SK-N-SH (cell line): ENCODE measurements around the gene PLA2G7. TPM values are rescaled to one million over a fixed set of nuclear protein-coding genes. Genes with fewer than 3 reads are reported as not detected.
A peak's percentile ranks its signal among the peaks of the same experiment; 100 is the strongest.

ENCODE experiments used
- CTCF ChIA-PET: fragments of 300-600, 350-600 bp; formaldehyde crosslinking; extraction: SDS; loops from one replicate; lab custom pipeline; 2021; lab: Yijun Ruan, JAX
- POLR2A ChIA-PET: fragments of 350-600 bp; sonication (Branson Sonifier 250); formaldehyde crosslinking; extraction: SDS; loops from one replicate; lab custom pipeline; 2020; ENCODE audit warnings: antibody characterized with exemption, inconsistent platforms; lab: Yijun Ruan, JAX
- DNase-seq: peaks from one replicate; pipeline ENCODE4 v3.0.0; 2012
- H2AFZ ChIP-seq: fragments of 200-600 bp; sonication (generic); 2 replicates; pipeline ENCODE4 v1.8.1; 2016; ENCODE audit warnings: antibody characterized with exemption, mild to moderate bottlenecking, low read depth
- H3F3A ChIP-seq: fragments of 200-600 bp; sonication (generic); replicated peaks from 2 replicates; pipeline ENCODE3; 2016; ENCODE audit warnings: antibody characterized with exemption, mild to moderate bottlenecking; ENCODE audit not compliant: insufficient read depth
- H3K27ac ChIP-seq, 2 experiments: fragments of 200-500 bp in 1 of 2; fragments of 200-600 bp in 1 of 2; sonication (Bioruptor generic) in 1 of 2; sonication (generic), shearing (Covaris generic) in 1 of 2; 2 replicates each; pipeline versions ENCODE4 v1.5.1 to v1.6.1; 2014 to 2016; ENCODE audit warnings: low read depth in 2 of 2, inconsistent platforms in 1 of 2, low read length in 1 of 2, mild to moderate bottlenecking in 1 of 2, mixed read lengths in 1 of 2
- H3K27me3 ChIP-seq: fragments of 200-600 bp; sonication (generic), shearing (Covaris generic); 2 replicates; pipeline ENCODE4 v1.6.1; 2016; ENCODE audit warnings: mixed run types; ENCODE audit not compliant: insufficient read depth
- H3K36me3 ChIP-seq, 2 experiments: fragments of 200-500 bp in 1 of 2; fragments of 200-600 bp in 1 of 2; sonication (Bioruptor generic) in 1 of 2; sonication (generic) in 1 of 2; replicated peaks in 1 of 2; 2 replicates each; pipeline versions ENCODE3 to v1.5.1; 2014 to 2016; ENCODE audit warnings: low read length in 1 of 2, mild to moderate bottlenecking in 1 of 2; ENCODE audit not compliant: insufficient read depth in 2 of 2, control insufficient read depth in 1 of 2
- H3K4me1 ChIP-seq, 2 experiments: fragments of 200-500 bp in 1 of 2; fragments of 200-600 bp in 1 of 2; sonication (Bioruptor generic) in 1 of 2; sonication (generic), shearing (Covaris generic) in 1 of 2; 2 replicates each; pipeline versions ENCODE4 v1.5.1 to v1.6.1; 2014 to 2016; ENCODE audit warnings: low read depth in 1 of 2, low read length in 1 of 2, mixed run types in 1 of 2; ENCODE audit not compliant: insufficient read depth in 2 of 2, control insufficient read depth in 1 of 2
- H3K4me2 ChIP-seq: fragments of 200-600 bp; sonication (generic), shearing (Covaris generic); 2 replicates; pipeline ENCODE4 v1.6.1; 2017; ENCODE audit warnings: mixed run types
- H3K4me3 ChIP-seq, 2 experiments: fragments of 200-500 bp in 1 of 2; fragments of 200-600 bp in 1 of 2; sonication (Bioruptor generic) in 1 of 2; sonication (generic), shearing (Covaris generic) in 1 of 2; 2 replicates each; pipeline versions ENCODE4 v1.5.1 to v1.8.1; 2014 to 2016; ENCODE audit warnings: low read depth in 2 of 2, inconsistent platforms in 1 of 2, low read length in 1 of 2, mild to moderate bottlenecking in 1 of 2, mixed read lengths in 1 of 2, moderate library complexity in 1 of 2
- H3K79me2 ChIP-seq: fragments of 200-600 bp; sonication (generic); 2 replicates; pipeline ENCODE4 v1.8.1; 2017; ENCODE audit warnings: mild to moderate bottlenecking; ENCODE audit not compliant: insufficient read depth
- H3K9ac ChIP-seq: fragments of 200-600 bp; sonication (generic); 2 replicates; pipeline ENCODE4 v1.6.1; 2017; ENCODE audit warnings: mixed run types
- H3K9me2 ChIP-seq: fragments of 200-600 bp; sonication (generic); 2 replicates; pipeline ENCODE4 v1.6.1; 2017; ENCODE audit warnings: mixed run types
- H3K9me3 ChIP-seq: fragments of 200-600 bp; sonication (generic); 2 replicates; pipeline ENCODE4 v1.6.1; 2017; ENCODE audit warnings: mixed run types, mild to moderate bottlenecking, moderate library complexity
- H4K20me1 ChIP-seq: fragments of 200-600 bp; sonication (generic); 2 replicates; pipeline ENCODE4 v1.6.1; 2017; ENCODE audit warnings: mild to moderate bottlenecking, mixed run types; ENCODE audit not compliant: insufficient read depth
- CTCF ChIP-seq: fragments of 200-600 bp; sonication (generic); IDR thresholded peaks from 2 replicates; pipeline ENCODE4 v1.6.1; 2017; ENCODE audit warnings: antibody characterized with exemption, mild to moderate bottlenecking, moderate library complexity
- ELF1 ChIP-seq: IDR thresholded peaks from 2 replicates; pipeline ENCODE4 v1.4.0; 2012
- EP300 ChIP-seq, 2 experiments: IDR thresholded peaks; 2 replicates each; pipeline versions ENCODE4 v1.4.0 to v1.6.1; 2012; ENCODE audit warnings: borderline replicate concordance in 1 of 2, low read depth in 1 of 2, low read length in 1 of 2
- FOSL2 ChIP-seq: IDR thresholded peaks from 2 replicates; pipeline ENCODE4 v1.4.0; 2012; ENCODE audit warnings: low read depth, mild to moderate bottlenecking, moderate library complexity, borderline replicate concordance
- FOXM1 ChIP-seq: IDR thresholded peaks from 2 replicates; pipeline ENCODE4 v1.4.0; 2012; ENCODE audit warnings: low read depth, mild to moderate bottlenecking
- GABPA ChIP-seq: IDR thresholded peaks from 2 replicates; pipeline ENCODE4 v1.4.0; 2012; ENCODE audit warnings: low read depth, mild to moderate bottlenecking
- GATA2 ChIP-seq: sonication (generic); formaldehyde crosslinking; IDR thresholded peaks from 2 replicates; pipeline ENCODE4 v1.5.0; 2020; ENCODE audit warnings: mild to moderate bottlenecking, missing genetic modification reagents
- MEF2A ChIP-seq: IDR thresholded peaks from 2 replicates; pipeline ENCODE4 v1.4.0; 2012; ENCODE audit warnings: low read depth, borderline replicate concordance
- MXI1 ChIP-seq: IDR thresholded peaks from 2 replicates; pipeline ENCODE4 v1.6.1; 2012; ENCODE audit warnings: mild to moderate bottlenecking, low read depth, low read length, improper control_type of control experiment
- PBX3 ChIP-seq: IDR thresholded peaks from 2 replicates; pipeline ENCODE4; 2012
- RAD21 ChIP-seq: IDR thresholded peaks from 2 replicates; pipeline ENCODE4 v1.6.1; 2012; ENCODE audit warnings: mild to moderate bottlenecking, low read length
- RCOR1 ChIP-seq: fragments of 150-350 bp; IDR thresholded peaks from 2 replicates; pipeline ENCODE4 v1.6.1; 2017; ENCODE audit warnings: antibody characterized with exemption, low read length
- REST ChIP-seq: IDR thresholded peaks from 2 replicates; pipeline ENCODE4 v1.6.1; 2012; ENCODE audit warnings: mild to moderate bottlenecking, low read depth, low read length, moderate library complexity
- RFX5 ChIP-seq: IDR thresholded peaks from 2 replicates; pipeline ENCODE4 v1.6.1; 2012; ENCODE audit warnings: mild to moderate bottlenecking, improper control_type of control experiment, low read length
- SIN3A ChIP-seq: IDR thresholded peaks from 2 replicates; pipeline ENCODE4 v1.6.1; 2012; ENCODE audit warnings: low read depth, mild to moderate bottlenecking, low read length, moderate library complexity, borderline replicate concordance
- TAF1 ChIP-seq: IDR thresholded peaks from 2 replicates; pipeline ENCODE4 v1.6.1; 2012; ENCODE audit warnings: low read depth, mild to moderate bottlenecking, low read length, moderate library complexity, borderline replicate concordance
- TCF12 ChIP-seq: IDR thresholded peaks from 2 replicates; pipeline ENCODE4 v1.4.0; 2012
- TEAD4 ChIP-seq: IDR thresholded peaks from 2 replicates; pipeline ENCODE4 v1.4.0; 2012; ENCODE audit warnings: mild to moderate bottlenecking, borderline replicate concordance; ENCODE audit not compliant: insufficient read depth
- USF1 ChIP-seq: IDR thresholded peaks from 2 replicates; pipeline ENCODE4 v1.4.0; 2012; ENCODE audit warnings: low read depth, borderline replicate concordance
- USF2 ChIP-seq: fragments of 150-350 bp; IDR thresholded peaks from 2 replicates; pipeline ENCODE4 v1.6.1; 2017; ENCODE audit warnings: antibody characterized with exemption, low read length, low read depth, borderline replicate concordance
- YY1 ChIP-seq: IDR thresholded peaks from 2 replicates; pipeline ENCODE4 v1.4.0; 2012; ENCODE audit warnings: low read depth, mild to moderate bottlenecking
- WGBS: methylation state at CpG from one replicate; pipeline ENCODE4 v1.1.6; 2017; ENCODE audit warnings: low lambda C conversion rate; 5-methylcytosine and 5-hydroxymethylcytosine counted together
- polyA plus RNA-seq, 3 experiments: library from polyadenylated mRNA; depleted of rRNA; stranded (reverse); fragments of >200 nt; gene quantifications; 2 replicates each; pipeline ENCODE4 v1.2.3, GENCODE V29; 2012
- TF ChIP-seq, protein P1 (sequence below): fragments of 150-350 bp; IDR thresholded peaks from 2 replicates; pipeline ENCODE4 v1.6.1; 2016; ENCODE audit warnings: mild to moderate bottlenecking, low read depth, low read length
- TF ChIP-seq, protein P2 (sequence below): IDR thresholded peaks from 2 replicates; pipeline ENCODE4 v1.4.0; 2012; ENCODE audit warnings: low read depth

PLA2G7 gene
- polyA plus RNA-seq, 1 of the 3 experiments (the other 2 are of a cell fraction): not detected

GRCh38 chr6:46781478-46782378, 46.6 kb upstream of the PLA2G7 start:
- CTCF ChIA-PET: interaction anchor here (0.7 to 1.0 kb wide), 2 partner anchors 18 to 66 kb away, joined by 3 to 4 read pairs; no protein-coding TSS in a partner anchor
- TF ChIP-seq, protein P1, sequence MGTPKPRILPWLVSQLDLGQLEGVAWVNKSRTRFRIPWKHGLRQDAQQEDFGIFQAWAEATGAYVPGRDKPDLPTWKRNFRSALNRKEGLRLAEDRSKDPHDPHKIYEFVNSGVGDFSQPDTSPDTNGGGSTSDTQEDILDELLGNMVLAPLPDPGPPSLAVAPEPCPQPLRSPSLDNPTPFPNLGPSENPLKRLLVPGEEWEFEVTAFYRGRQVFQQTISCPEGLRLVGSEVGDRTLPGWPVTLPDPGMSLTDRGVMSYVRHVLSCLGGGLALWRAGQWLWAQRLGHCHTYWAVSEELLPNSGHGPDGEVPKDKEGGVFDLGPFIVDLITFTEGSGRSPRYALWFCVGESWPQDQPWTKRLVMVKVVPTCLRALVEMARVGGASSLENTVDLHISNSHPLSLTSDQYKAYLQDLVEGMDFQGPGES: no peak
- TF ChIP-seq TAF1 (no peak), TCF12 (no peak), MEF2A (no peak), GABPA (no peak), SIN3A (no peak), RFX5 (no peak), ELF1 (no peak), USF2 (no peak), TEAD4 (no peak), REST (no peak), GATA2 (no peak), CTCF (peak; percentile 77), PBX3 (no peak), RCOR1 (no peak), YY1 (no peak), USF1 (no peak), FOSL2 (no peak), RAD21 (peak; percentile 61), FOXM1 (no peak), EP300 (IDR thresholded peaks at IDR 0.05; ENCODE audit: borderline replicate concordance in 1 of 2, low read depth in 1 of 2, low read length in 1 of 2) (no peak), MXI1 (no peak)
- TF ChIP-seq, protein P2, sequence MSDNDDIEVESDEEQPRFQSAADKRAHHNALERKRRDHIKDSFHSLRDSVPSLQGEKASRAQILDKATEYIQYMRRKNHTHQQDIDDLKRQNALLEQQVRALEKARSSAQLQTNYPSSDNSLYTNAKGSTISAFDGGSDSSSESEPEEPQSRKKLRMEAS: no peak

More at GRCh38 chr6:46781478-46782378, 46.6 kb upstream of the PLA2G7 start:
- 11% methylated on average over 6 of the region's 6 CpGs for WGBS
- Histone ChIP-seq H3K27ac (no peak overlapping the region), H3K36me3 (no peaks in the 10 kb centered on the region), H3F3A (no peaks in the 10 kb centered on the region), H3K4me3 (no peak overlapping the region), H3K79me2 (no peaks in the 10 kb centered on the region), H3K9me3 (no peaks in the 10 kb centered on the region), H4K20me1 (no peaks in the 10 kb centered on the region), H2AFZ (no peak overlapping the region), H3K4me1 (no peaks in the 10 kb centered on the region), H3K4me2 (no peak overlapping the region), H3K9me2 (no peaks in the 10 kb centered on the region), H3K9ac (no peak overlapping the region), H3K27me3 (no peaks in the 10 kb centered on the region)
- peak; percentile 31 for DNase-seq
- POLR2A ChIA-PET: no interaction called here
